Measurements from ENCODE around the gene CYFIP1. TPM values are rescaled to one million over a fixed set of nuclear protein-coding genes. Genes with fewer than 3 reads are reported as not detected.

CYFIP1 gene
- total RNA-seq, 1 experiment from 2014 or later: 143 TPM

- no peak for TF ChIP-seq REST (IDR thresholded peaks at IDR 0.05; ENCODE audit: low read depth)
- no peak for TF ChIP-seq MAX (IDR thresholded peaks at IDR 0.05)
- no peak for TF ChIP-seq YY1 (IDR thresholded peaks at IDR 0.05; ENCODE audit: extremely low read depth, insufficient replicate concordance, low read depth, low read length)
- TF ChIP-seq TCF7L2 (IDR thresholded peaks at IDR 0.05; ENCODE audit: borderline replicate concordance, extremely low read depth, insufficient read depth, insufficient read length): no peak
- no peak for TF ChIP-seq SIN3A (IDR thresholded peaks at IDR 0.05; ENCODE audit: low read depth)
Measured at GRCh38 chr15:22967084-22967770, 12.9 kb downstream of the CYFIP1 start (continued).

DNA sequence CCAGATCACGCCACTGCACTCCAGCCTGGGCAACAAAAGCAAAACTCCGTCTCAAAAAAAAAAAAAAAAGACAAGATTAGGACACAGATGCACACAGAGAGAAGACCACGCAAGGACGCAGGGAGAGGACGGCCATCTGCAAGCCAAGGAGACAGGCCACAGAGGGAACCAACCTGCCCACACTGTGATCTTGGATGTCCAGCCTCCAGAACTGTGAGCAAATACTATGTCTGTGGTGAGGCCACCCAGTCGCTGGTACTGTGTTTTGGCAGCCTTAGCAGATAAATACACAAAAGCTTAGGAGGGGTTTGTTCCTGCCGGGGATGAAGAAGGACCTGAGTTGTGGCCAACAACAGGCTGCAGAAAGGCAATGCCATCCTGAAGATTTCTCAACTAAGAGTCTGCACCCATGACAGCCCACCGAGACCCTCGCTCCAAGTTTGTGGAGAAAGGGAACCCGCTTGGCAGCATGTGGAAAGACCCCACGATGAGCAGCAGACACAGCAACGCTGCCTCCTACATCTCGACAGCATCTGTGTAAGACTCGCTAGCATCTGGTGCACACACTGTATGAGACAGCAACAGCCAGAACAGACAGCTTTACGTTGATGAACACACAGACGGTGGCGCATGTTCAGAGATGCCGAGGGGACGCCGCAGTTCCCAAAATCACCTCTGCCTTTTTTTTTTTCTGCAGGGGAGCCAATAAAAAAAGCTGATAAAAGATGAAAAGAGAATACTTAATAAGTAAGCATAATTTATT lies 13.7 kb downstream of the CYFIP1 start:
- H3K4me3 ChIP-seq (replicated peaks in 1 of 2; ENCODE audit: low read depth in 1 of 2, low read length in 2 of 2): no peak overlapping the region
- H3K36me3 ChIP-seq (ENCODE audit: control insufficient read depth in 1 of 2, insufficient read depth in 2 of 2, low read length in 2 of 2): peaks cover 0 to 5% of the 10 kb centered on the region in 2 experiments; a peak in 1 of 4 replicates
- no peak overlapping the region for H3K27ac ChIP-seq (ENCODE audit: low read depth, low read length)
- intact Hi-C loops (cut with micrococcal nuclease): no loop called here
- H3K4me1 ChIP-seq (ENCODE audit: control insufficient read depth in 1 of 2, insufficient read depth in 2 of 2, low read length in 2 of 2): peaks cover 0 to 12% of the 10 kb centered on the region in 2 experiments; a peak in 2 of 4 replicates
- no peak for TF ChIP-seq YY1 (IDR thresholded peaks at IDR 0.05; ENCODE audit: extremely low read depth, insufficient replicate concordance, low read depth, low read length)
- TF ChIP-seq SIN3A (IDR thresholded peaks at IDR 0.05; ENCODE audit: low read depth): no peak
- TF ChIP-seq ELF1 (IDR thresholded peaks at IDR 0.05; ENCODE audit: borderline replicate concordance, low read depth): no peak
- TF ChIP-seq RAD21 (IDR thresholded peaks at IDR 0.05; ENCODE audit: low read depth): no peak
- TF ChIP-seq FOSL1 (IDR thresholded peaks at IDR 0.05; ENCODE audit: low read depth): no peak
- no peak for TF ChIP-seq SRF (IDR thresholded peaks at IDR 0.05; ENCODE audit: low read depth)
- no peak for TF ChIP-seq ZNF274 (IDR thresholded peaks at IDR 0.05; ENCODE audit: low read depth, low read length)
- no peak for TF ChIP-seq POLR2A (IDR thresholded peaks at IDR 0.05; ENCODE audit: borderline replicate concordance, extremely low read depth, insufficient read depth, insufficient read length)
- no peak for TF ChIP-seq TCF7L2 (IDR thresholded peaks at IDR 0.05; ENCODE audit: borderline replicate concordance, extremely low read depth, insufficient read depth, insufficient read length)
- no peak for TF ChIP-seq ZFX (IDR thresholded peaks at IDR 0.05)
- TF ChIP-seq REST (IDR thresholded peaks at IDR 0.05; ENCODE audit: low read depth): no peak
- no peak for DNase-seq (ENCODE audit: low read depth, low spot score)
- no TSS peak for BruUV-seq (replicated peaks)
- POLR2A ChIA-PET: no interaction called here
- RAD21 ChIA-PET (ENCODE audit: low non-redundant PET in 1 of 2, low total read pairs in 2 of 2, uncharacterized antibody in 2 of 2, unreplicated experiment in 2 of 2): no interaction called here
- H3K9me3 ChIP-seq (ENCODE audit: control insufficient read depth in 1 of 2, insufficient read depth in 1 of 2, low read depth in 1 of 2, low read length in 2 of 2): peaks cover 0 to 6% of the 10 kb centered on the region in 2 experiments; a peak in 2 of 4 replicates
- H3K4me2 ChIP-seq (ENCODE audit: low read length): no peak overlapping the region
- no peak overlapping the region for H2AFZ ChIP-seq (ENCODE audit: low read depth, low read length, poor library complexity, severe bottlenecking)
- no peaks in the 10 kb centered on the region for H3K27me3 ChIP-seq (ENCODE audit: insufficient read depth, low read length)
- no peak for ATAC-seq
- H3K9me2 ChIP-seq (ENCODE audit: insufficient read depth): no peaks in the 10 kb centered on the region
- CTCF ChIA-PET: no interaction called here
- H3K79me2 ChIP-seq (ENCODE audit: insufficient read depth, low read length): peaks cover 99% of the 10 kb centered on the region
- H3K9ac ChIP-seq (ENCODE audit: low read length): no peak overlapping the region
- peaks cover 3% of the 10 kb centered on the region; the same call in 1 of the 2 replicates for H4K20me1 ChIP-seq (ENCODE audit: insufficient read depth)

Measured in HCT116 (cell line).